Natural killer cell treated with Interleukin-12 subunit alpha and Interleukin-12 subunit beta and Interleukin-15 and Interleukin-18, amount 100 ng/mL, for 72 hours (primary cell): ENCODE measurements around the gene HSF2BP. TPM values are rescaled to one million over a fixed set of nuclear protein-coding genes. Genes with fewer than 3 reads are reported as not detected.

ENCODE experiments used
- total RNA-seq, 2 donors: library from RNA; stranded (reverse); gene quantifications; one replicate each; pipeline ENCODE4 v1.2.3, GENCODE V29; 2022

The HSF2BP gene
- total RNA-seq, 2 donors from 2014 or later, result 0.29 to 1.2 TPM

Other genes with a start within 250 kb of the HSF2BP start
- gene SIK1, start 232.4 kb downstream of the HSF2BP start, total RNA-seq, result 10 to 100 TPM in 1 of 2 donors, 1 to 10 TPM in 1; 2.6 to 16.0 TPM
- gene RRP1B, start 72 bp upstream of the HSF2BP start, total RNA-seq, result 10 to 100 TPM; 38.3 to 81.8 TPM
- gene PDXK, start 59.6 kb upstream of the HSF2BP start, total RNA-seq, result 100 to 1,000 TPM in 1 of 2 donors, 10 to 100 TPM in 1; 98.1 to 136 TPM
- gene CSTB, start 116.8 kb upstream of the HSF2BP start, total RNA-seq, result 10 to 100 TPM; 15.3 to 15.4 TPM
- gene RRP1, start 130.1 kb upstream of the HSF2BP start, total RNA-seq, result 10 to 100 TPM; 35.5 to 89.9 TPM
- gene AGPAT3, start 205.7 kb upstream of the HSF2BP start, total RNA-seq, result 100 to 1,000 TPM in 1 of 2 donors, 10 to 100 TPM in 1; 66.8 to 115 TPM